LNCAP (cell line): ENCODE results near the gene SH3TC1.

Experiments used
- CTCF ChIP-seq: fragments of 450-650 bp; IDR thresholded peaks from 2 replicates; pipeline ENCODE4 v1.5.1; 2017; ENCODE audit warnings: mild to moderate bottlenecking

SH3TC1 gene

DNA sequence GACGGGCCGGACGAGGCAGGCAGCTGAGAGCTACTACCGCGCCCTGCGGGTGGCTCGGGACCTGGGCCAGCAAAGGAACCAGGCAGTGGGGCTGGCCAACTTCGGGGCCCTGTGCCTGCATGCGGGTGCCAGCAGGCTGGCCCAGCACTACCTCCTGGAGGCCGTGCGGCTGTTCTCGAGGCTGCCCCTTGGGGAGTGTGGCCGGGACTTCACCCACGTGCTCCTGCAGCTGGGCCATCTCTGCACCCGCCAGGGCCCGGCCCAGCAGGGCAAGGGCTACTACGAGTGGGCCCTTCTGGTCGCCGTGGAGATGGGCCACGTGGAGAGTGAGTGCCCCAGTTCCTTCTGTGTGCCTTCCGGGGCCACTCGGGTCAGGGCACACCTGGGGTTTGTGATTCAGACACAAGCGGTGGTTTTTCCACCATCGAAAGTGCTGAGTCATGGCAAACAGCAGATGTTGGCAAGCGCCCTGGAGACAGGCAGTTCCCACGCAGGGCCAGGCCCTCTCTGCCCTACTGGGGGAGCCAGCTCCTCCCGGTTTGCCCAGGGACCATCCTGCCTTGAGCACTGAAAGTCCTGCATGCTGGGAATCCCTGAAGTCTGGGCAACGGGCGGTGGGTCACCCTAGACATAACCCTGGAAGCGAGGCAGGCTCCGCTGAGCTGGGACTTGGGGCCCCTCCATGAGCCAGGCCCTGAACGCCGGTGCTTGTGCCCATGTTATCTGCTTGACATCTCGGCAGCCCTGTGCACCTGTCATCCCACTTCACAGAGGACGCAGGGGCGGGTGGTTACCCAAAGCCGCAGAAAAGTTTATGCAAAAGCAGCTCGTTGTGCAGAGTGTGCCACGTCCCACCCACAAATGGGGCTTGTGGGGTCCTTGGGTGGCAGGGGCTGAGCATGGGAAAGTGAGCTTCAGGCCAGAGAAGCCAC lies 29.5 kb downstream of the SH3TC1 start:
- TF ChIP-seq CTCF = no peak

DNA sequence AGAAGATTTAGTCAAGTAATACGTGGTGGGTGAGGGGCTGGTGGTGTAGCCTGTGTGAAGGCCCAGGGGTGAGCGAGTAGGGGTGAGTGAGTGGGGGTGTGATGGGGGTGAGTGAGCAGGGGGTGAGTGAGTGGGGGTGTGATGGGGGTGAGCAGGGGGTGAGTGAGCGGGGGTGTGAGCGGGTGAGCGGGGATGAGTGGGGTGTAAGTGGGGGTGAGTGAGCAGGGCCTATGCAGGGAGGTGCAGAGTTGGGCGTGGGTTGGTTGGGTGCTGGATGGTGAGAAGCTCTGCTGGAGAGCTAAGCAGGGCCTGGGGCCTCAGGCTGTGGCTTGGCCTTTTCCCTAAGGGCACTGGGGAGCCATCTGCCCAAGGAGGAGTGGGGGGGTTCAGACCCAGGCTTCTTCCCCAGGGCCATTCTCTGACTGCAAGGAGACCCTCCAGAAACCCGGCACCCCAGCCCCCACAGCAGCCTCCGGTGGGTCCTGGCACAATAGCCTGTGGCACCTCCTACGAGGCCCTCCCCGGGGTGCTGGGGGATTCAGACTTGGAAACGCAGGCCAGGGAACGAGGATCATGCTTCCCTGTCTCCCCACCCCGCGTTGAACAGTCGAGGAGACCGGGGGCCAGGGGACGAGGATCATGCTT lies 30.4 kb downstream of the SH3TC1 start:
- no peak for TF ChIP-seq CTCF

- TF ChIP-seq CTCF = no peak
Measured at GRCh38 chr4:8230033-8230432, 30.9 kb downstream of the SH3TC1 start.

- no peak for TF ChIP-seq CTCF
Measured at GRCh38 chr4:8230891-8231290, 31.8 kb downstream of the SH3TC1 start.

GRCh38 chr4:8231551-8232049 lies 32.5 kb downstream of the SH3TC1 start:
- TF ChIP-seq CTCF = no peak

GRCh38 chr4:8232748-8233147 lies 33.7 kb downstream of the SH3TC1 start:
- TF ChIP-seq CTCF = no peak

GRCh38 chr4:8233672-8234484 lies 34.8 kb downstream of the SH3TC1 start:
- TF ChIP-seq CTCF = no peak
